ENCODE data around the gene ABR.

ABR gene

GRCh38 chr17:1096215-1096614 is 83.6 kb downstream of the ABR start:
- TF ChIP-seq CTCF (IDR thresholded peaks at IDR 0.05; ENCODE audit: extremely low read depth, insufficient read depth, missing control alignments) = no peak
- DNase-seq (ENCODE audit: low spot score) = no peak
- in situ Hi-C loops (cut with MboI; ENCODE audit: low pct_unique_long_range_greater_than_20kb, low sequenced_read_pairs, unreplicated experiment) = no loop called here

- no peak for DNase-seq (ENCODE audit: low spot score)
- in situ Hi-C loops (cut with MboI; ENCODE audit: low pct_unique_long_range_greater_than_20kb, low sequenced_read_pairs, unreplicated experiment) = no loop called here
- TF ChIP-seq CTCF (IDR thresholded peaks at IDR 0.05; ENCODE audit: extremely low read depth, insufficient read depth, missing control alignments) = no peak
These were observed 84.0 kb downstream of the ABR start for GRCh38 chr17:1095853-1096173.

- in situ Hi-C loops (cut with MboI; ENCODE audit: low pct_unique_long_range_greater_than_20kb, low sequenced_read_pairs, unreplicated experiment) = no loop called here
- no peak for TF ChIP-seq CTCF (IDR thresholded peaks at IDR 0.05; ENCODE audit: extremely low read depth, insufficient read depth, missing control alignments)
- no peak for DNase-seq (ENCODE audit: low spot score)
These were observed 84.5 kb downstream of the ABR start for GRCh38 chr17:1095090-1095852.

GRCh38 chr17:1094591-1094990 is 85.2 kb downstream of the ABR start:
- in situ Hi-C loops (cut with MboI; ENCODE audit: low pct_unique_long_range_greater_than_20kb, low sequenced_read_pairs, unreplicated experiment) = no loop called here
- DNase-seq (ENCODE audit: low spot score) = no peak
- no peak for TF ChIP-seq CTCF (IDR thresholded peaks at IDR 0.05; ENCODE audit: extremely low read depth, insufficient read depth, missing control alignments)

GRCh38 chr17:1091900-1092299 is 87.9 kb downstream of the ABR start:
- no peak for DNase-seq (ENCODE audit: low spot score)
- no peak for TF ChIP-seq CTCF (IDR thresholded peaks at IDR 0.05; ENCODE audit: extremely low read depth, insufficient read depth, missing control alignments)
- in situ Hi-C loops (cut with MboI; ENCODE audit: low pct_unique_long_range_greater_than_20kb, low sequenced_read_pairs, unreplicated experiment) = no loop called here

GRCh38 chr17:1091190-1091534 is 88.6 kb downstream of the ABR start:
- in situ Hi-C loops (cut with MboI; ENCODE audit: low pct_unique_long_range_greater_than_20kb, low sequenced_read_pairs, unreplicated experiment) = no loop called here
- TF ChIP-seq CTCF (IDR thresholded peaks at IDR 0.05; ENCODE audit: extremely low read depth, insufficient read depth, missing control alignments) = no peak
- DNase-seq (ENCODE audit: low spot score) = no peak

All from GM13977 (cell line).